Breast epithelium (tissue), 4 donors: ENCODE data around the gene SDK2. TPM values are rescaled to one million over a fixed set of nuclear protein-coding genes. Genes with fewer than 3 reads are reported as not detected.

Source experiments
- DNase-seq, 2 donors: peaks; one replicate each; pipeline ENCODE4 v3.0.0-alpha.2; 2019; ENCODE audit warnings: low spot score in 2 of 2
- H3K27ac ChIP-seq, 2 donors: fragments of 200-600 bp; sonication (generic) in 1 of 2; one replicate each; pipeline ENCODE4 v1.5.1; 2016 to 2019; ENCODE audit warnings: mild to moderate bottlenecking in 1 of 2
- H3K27me3 ChIP-seq, 2 donors: fragments of 200-600 bp; sonication (generic) in 1 of 2; one replicate each; pipeline versions ENCODE4 v1.5.1 to v1.6.0; 2017 to 2019; ENCODE audit warnings: control low read depth in 1 of 2, mild to moderate bottlenecking in 1 of 2
- H3K36me3 ChIP-seq: fragments of 200-600 bp; one replicate; pipeline ENCODE4 v1.5.1; 2019
- H3K4me1 ChIP-seq, 2 donors: fragments of 200-600 bp; sonication (generic); one replicate each; pipeline ENCODE4 v1.5.1; 2016 to 2019; ENCODE audit warnings: control low read depth in 1 of 2
- H3K4me3 ChIP-seq, 3 donors: fragments of 200-600 bp; sonication (generic); 1 replicate in 2 of 3; 2 replicates in 1 of 3; pipeline ENCODE4 v1.5.1; 2016 to 2019; ENCODE audit warnings: mild to moderate bottlenecking in 3 of 3, moderate library complexity in 2 of 3
- H3K9me3 ChIP-seq, 2 donors: fragments of 200-600 bp; sonication (generic) in 1 of 2; one replicate each; pipeline ENCODE4 v1.5.1; 2016 to 2019; ENCODE audit warnings: control low read depth in 1 of 2
- POLR2A ChIP-seq: fragments of 450-650 bp; IDR thresholded peaks from one replicate; pipeline ENCODE4 v1.6.1; 2016; ENCODE audit warnings: antibody characterized with exemption, mild to moderate bottlenecking, moderate library complexity
- POLR2AphosphoS5 ChIP-seq, 3 donors: sonication (generic); formaldehyde crosslinking; IDR thresholded peaks; one replicate each; pipeline ENCODE4 v1.6.1; 2017; ENCODE audit warnings: antibody characterized with exemption in 3 of 3
- intact Hi-C: fragments of 100-400 bp; cut with DNase I; formaldehyde crosslinking; loops from one replicate; pipeline ENCODE4 v1.15.1; 2023; ENCODE audit warnings: low total_unique reads
- total RNA-seq, 3 donors: library from RNA; depleted of rRNA; stranded (reverse); fragments of >200 nt; gene quantifications; one replicate each; pipeline ENCODE4 v1.1.0, GENCODE V29; 2016
- TF ChIP-seq, protein P1 (sequence below), 3 donors: fragments of 450-650 bp; IDR thresholded peaks; one replicate each; pipeline ENCODE4 v1.5.1; 2016 to 2017; ENCODE audit warnings: antibody characterized with exemption in 3 of 3, mild to moderate bottlenecking in 3 of 3, moderate library complexity in 3 of 3

The SDK2 gene
- total RNA-seq, 3 donors from 2014 or later, result 0.16 to 2.9 (median 2.6) TPM

DNA sequence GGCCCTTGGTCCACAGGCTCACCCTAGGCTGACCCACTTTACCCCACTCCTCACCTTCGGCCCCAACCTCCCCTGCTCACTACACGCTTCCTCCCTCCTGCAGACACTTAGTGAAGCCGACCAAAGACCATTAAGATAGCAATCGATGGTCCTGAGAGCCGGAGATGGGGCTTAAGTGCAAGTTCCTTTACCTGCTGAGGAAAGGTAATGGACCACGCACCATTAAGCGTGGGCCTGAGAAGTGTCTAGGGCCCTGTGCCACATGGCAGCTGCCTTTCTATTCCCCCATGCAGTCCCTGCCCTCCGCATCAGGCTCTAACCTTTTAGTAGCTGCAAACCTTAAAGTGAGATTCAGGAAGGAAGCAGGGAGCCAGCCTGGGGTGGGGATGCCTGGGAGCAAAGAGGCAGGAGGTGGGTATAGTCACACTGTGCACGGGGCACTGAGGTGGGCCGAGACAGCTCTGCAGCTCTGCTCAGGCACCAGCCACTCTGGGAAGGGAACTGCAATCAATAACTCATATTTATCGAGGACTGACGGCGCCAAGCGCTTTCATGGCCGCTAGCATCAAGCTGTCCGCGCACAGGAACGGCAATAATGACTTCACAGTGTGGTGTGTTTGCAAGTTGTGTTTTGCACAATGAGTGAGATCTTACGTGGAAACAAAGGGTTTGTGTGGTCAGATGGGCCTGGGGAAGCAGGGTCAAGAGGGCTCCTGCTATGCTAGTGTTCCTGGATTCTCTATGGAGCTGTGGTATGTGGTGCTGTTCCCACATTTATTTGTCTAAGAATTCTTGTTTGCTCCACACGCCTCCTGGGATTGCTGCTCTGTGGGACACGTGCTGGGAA lies 247.6 kb downstream of the SDK2 start:
- H3K36me3 ChIP-seq, result no peaks in the 10 kb centered on the region
- H3K4me1 ChIP-seq, result no peaks in the 10 kb centered on the region
- TF ChIP-seq POLR2A (no peak), POLR2AphosphoS5 (IDR thresholded peaks at IDR 0.05) (no peak)
- TF ChIP-seq, protein P1, sequence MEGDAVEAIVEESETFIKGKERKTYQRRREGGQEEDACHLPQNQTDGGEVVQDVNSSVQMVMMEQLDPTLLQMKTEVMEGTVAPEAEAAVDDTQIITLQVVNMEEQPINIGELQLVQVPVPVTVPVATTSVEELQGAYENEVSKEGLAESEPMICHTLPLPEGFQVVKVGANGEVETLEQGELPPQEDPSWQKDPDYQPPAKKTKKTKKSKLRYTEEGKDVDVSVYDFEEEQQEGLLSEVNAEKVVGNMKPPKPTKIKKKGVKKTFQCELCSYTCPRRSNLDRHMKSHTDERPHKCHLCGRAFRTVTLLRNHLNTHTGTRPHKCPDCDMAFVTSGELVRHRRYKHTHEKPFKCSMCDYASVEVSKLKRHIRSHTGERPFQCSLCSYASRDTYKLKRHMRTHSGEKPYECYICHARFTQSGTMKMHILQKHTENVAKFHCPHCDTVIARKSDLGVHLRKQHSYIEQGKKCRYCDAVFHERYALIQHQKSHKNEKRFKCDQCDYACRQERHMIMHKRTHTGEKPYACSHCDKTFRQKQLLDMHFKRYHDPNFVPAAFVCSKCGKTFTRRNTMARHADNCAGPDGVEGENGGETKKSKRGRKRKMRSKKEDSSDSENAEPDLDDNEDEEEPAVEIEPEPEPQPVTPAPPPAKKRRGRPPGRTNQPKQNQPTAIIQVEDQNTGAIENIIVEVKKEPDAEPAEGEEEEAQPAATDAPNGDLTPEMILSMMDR (IDR thresholded peaks at IDR 0.05), result no peak
- H3K27ac ChIP-seq, result no peak overlapping the region
- H3K27me3 ChIP-seq, result no peaks in the 10 kb centered on the region
- no peaks in the 10 kb centered on the region for H3K9me3 ChIP-seq
- DNase-seq, result no peak
- intact Hi-C loops, result no loop called here
- no peak overlapping the region for H3K4me3 ChIP-seq

GRCh38 chr17:73394512-73395450 lies 249.5 kb downstream of the SDK2 start:
- intact Hi-C loops, result no loop called here
- H3K27me3 ChIP-seq, result no peaks in the 10 kb centered on the region
- TF ChIP-seq POLR2AphosphoS5 (IDR thresholded peaks at IDR 0.05), result no peak
- TF ChIP-seq POLR2A, result no peak
- TF ChIP-seq, protein P1 (IDR thresholded peaks at IDR 0.05), result no peak
- no peak for DNase-seq
- H3K9me3 ChIP-seq, result no peaks in the 10 kb centered on the region
- no peak overlapping the region for H3K4me3 ChIP-seq
- no peak overlapping the region for H3K27ac ChIP-seq
- H3K4me1 ChIP-seq, result no peaks in the 10 kb centered on the region
- H3K36me3 ChIP-seq, result no peaks in the 10 kb centered on the region

DNA sequence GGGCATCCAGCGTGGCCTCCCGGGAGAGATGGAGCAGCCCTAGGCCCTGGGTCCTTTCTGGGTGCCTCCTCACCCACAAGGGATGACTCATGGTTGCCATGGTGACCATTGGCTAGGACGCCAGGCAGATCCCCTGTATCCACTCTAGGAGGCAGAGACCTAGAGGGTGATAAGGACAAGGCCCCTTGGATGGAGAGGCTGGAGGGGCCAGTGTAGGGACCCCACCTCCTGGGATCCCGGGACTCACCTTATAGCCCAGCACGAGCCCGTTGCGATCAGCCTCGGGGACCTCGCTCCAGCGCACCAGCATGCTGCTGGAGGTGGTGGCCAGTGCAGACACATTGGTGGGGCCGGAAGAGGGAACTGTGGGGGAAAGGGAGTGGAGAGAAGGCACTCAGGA lies 250.3 kb downstream of the SDK2 start:
- no peaks in the 10 kb centered on the region for H3K4me1 ChIP-seq
- H3K27ac ChIP-seq, result no peak overlapping the region
- no peaks in the 10 kb centered on the region for H3K27me3 ChIP-seq
- TF ChIP-seq, protein P1 (IDR thresholded peaks at IDR 0.05), result no peak
- no peak for TF ChIP-seq POLR2AphosphoS5 (IDR thresholded peaks at IDR 0.05)
- no peak for TF ChIP-seq POLR2A
- no peak for DNase-seq
- no peak overlapping the region for H3K4me3 ChIP-seq
- intact Hi-C loops, result no loop called here
- no peaks in the 10 kb centered on the region for H3K36me3 ChIP-seq
- no peaks in the 10 kb centered on the region for H3K9me3 ChIP-seq

DNA sequence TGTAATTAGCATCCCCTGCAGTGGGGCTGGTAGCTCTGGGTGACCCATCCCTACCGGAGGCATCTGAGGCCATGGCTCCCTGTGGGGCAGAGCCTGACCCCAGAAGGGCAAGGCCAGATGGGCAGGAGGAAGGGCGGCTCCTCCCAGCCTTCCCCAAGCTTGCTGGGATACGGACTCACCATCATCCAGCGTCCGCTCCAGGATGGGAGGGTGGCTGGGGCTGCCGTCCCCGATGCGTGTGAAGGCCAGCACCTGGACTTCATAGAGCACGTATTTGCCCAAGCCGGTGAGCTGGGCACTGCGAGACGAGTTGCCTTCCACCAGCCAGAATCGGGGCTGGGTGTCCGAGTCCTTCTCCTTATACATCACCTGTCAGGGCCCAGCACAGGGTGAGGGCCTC lies 250.9 kb downstream of the SDK2 start:
- Histone ChIP-seq H3K4me1 (no peaks in the 10 kb centered on the region), H3K9me3 (no peaks in the 10 kb centered on the region), H3K27ac (no peak overlapping the region), H3K4me3 (no peak overlapping the region), H3K27me3 (no peaks in the 10 kb centered on the region), H3K36me3 (no peaks in the 10 kb centered on the region)
- intact Hi-C loops, result no loop called here
- DNase-seq, result no peak
- TF ChIP-seq POLR2AphosphoS5 (IDR thresholded peaks at IDR 0.05), result no peak
- no peak for TF ChIP-seq POLR2A
- TF ChIP-seq, protein P1 (IDR thresholded peaks at IDR 0.05), result no peak
